MCF 10A (cell line): ENCODE measurements around the gene FBLN5. TPM values are rescaled to one million over a fixed set of nuclear protein-coding genes. Genes with fewer than 3 reads are reported as not detected.

Experiments used
- BruUV-seq: library from RNA; stranded (reverse); fragments of 400-500 nt; replicated peaks from 2 replicates; lab custom pipeline; 2021; lab: Mats Ljungman, UMichigan
- CTCF ChIA-PET: fragments of 300-600 bp; sonication (Branson Sonifier 250); formaldehyde crosslinking; extraction: SDS; loops from one replicate; lab custom pipeline; 2021; ENCODE audit warnings: antibody characterized with exemption, inconsistent platforms; lab: Yijun Ruan, JAX
- POLR2A ChIA-PET: fragments of 300-600, 350-650 bp; sonication (Branson Sonifier 250); formaldehyde crosslinking; extraction: SDS; loops from one replicate; lab custom pipeline; 2020; ENCODE audit warnings: antibody characterized with exemption, inconsistent platforms; lab: Yijun Ruan, JAX
- DNase-seq: peaks from one replicate; pipeline ENCODE4 v3.0.0-alpha.2; 2018; ENCODE audit not compliant: unreplicated experiment
- H3K27ac Mint-ChIP-seq: one replicate; pipeline ENCODE4 v1.8.0; 2022; ENCODE audit warnings: mild to moderate bottlenecking, low read depth, mixed read lengths; ENCODE audit not compliant: unreplicated experiment
- H3K27me3 Mint-ChIP-seq: one replicate; pipeline ENCODE4 v1.8.0; 2022; ENCODE audit warnings: mixed read lengths; ENCODE audit not compliant: insufficient read depth, unreplicated experiment
- H3K36me3 Mint-ChIP-seq: one replicate; pipeline ENCODE4 v1.8.0; 2022; ENCODE audit warnings: mild to moderate bottlenecking, moderate library complexity, mixed read lengths; ENCODE audit not compliant: insufficient read depth, unreplicated experiment
- H3K4me1 Mint-ChIP-seq: one replicate; pipeline ENCODE4 v1.8.0; 2022; ENCODE audit warnings: mixed read lengths; ENCODE audit not compliant: insufficient read depth, unreplicated experiment
- H3K4me3 Mint-ChIP-seq: one replicate; pipeline ENCODE4 v1.8.0; 2022; ENCODE audit warnings: mild to moderate bottlenecking, moderate library complexity, mixed read lengths; ENCODE audit not compliant: unreplicated experiment
- H3K9me3 Mint-ChIP-seq: one replicate; pipeline ENCODE4 v1.8.0; 2022; ENCODE audit warnings: mixed read lengths; ENCODE audit not compliant: unreplicated experiment
- CTCF ChIP-seq: fragments of 200-600 bp; IDR thresholded peaks from one replicate; pipeline ENCODE4 v1.8.0; 2022; ENCODE audit warnings: antibody characterized with exemption, mild to moderate bottlenecking; ENCODE audit not compliant: unreplicated experiment
- intact Hi-C: fragments of 100-400 bp; cut with micrococcal nuclease; formaldehyde crosslinking; loops from 2 replicates; pipeline ENCODE4 v1.14.1; 2022
- total RNA-seq: library from RNA; stranded (reverse); gene quantifications from 2 replicates; pipeline ENCODE4 v1.2.3, GENCODE V29; 2022

FBLN5 gene
- total RNA-seq, 1 experiment from 2014 or later, result 14.8 TPM

GRCh38 chr14:91903070-91903469, 44.4 kb downstream of the FBLN5 start:
- intact Hi-C loops, result no loop called here
- POLR2A ChIA-PET, result no interaction called here

DNA sequence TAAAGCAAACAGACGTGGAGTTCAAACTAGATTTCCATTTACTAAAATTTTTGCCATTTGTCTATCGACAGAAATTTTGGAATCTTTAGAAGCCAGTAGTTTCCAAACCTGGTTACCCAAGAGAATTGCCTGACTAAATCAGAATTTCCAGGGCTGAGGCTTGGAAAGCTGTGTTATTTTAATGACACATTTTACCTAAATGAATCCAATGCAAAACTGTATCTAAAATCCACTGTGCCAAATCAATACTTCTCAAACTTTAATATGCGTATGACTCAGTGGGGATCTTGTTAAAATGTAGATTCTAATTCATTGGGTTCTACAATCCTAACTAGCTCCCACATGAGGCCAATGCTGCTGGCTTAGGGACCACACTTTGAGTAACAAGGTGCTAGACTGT, 45.2 kb downstream of the FBLN5 start:
- Mint-ChIP-seq H3K27ac (no peak overlapping the region), H3K4me1 (peaks cover 3% of the 10 kb centered on the region), H3K27me3 (no peaks in the 10 kb centered on the region), H3K36me3 (no peaks in the 10 kb centered on the region), H3K9me3 (no peaks in the 10 kb centered on the region), H3K4me3 (no peak overlapping the region)
- CTCF ChIA-PET, result interaction anchor here (1.2 kb wide), 1 partner anchor 9 kb away, joined by 6 read pairs; no protein-coding TSS in a partner anchor
- intact Hi-C loops, result no loop called here
- no peak for DNase-seq
- no TSS peak for BruUV-seq
- POLR2A ChIA-PET, result no interaction called here
- no peak for TF ChIP-seq CTCF

More at GRCh38 chr14:91903070-91903469, 44.4 kb downstream of the FBLN5 start:
- no peak for DNase-seq
- BruUV-seq, result no TSS peak
- Mint-ChIP-seq H3K36me3 (no peaks in the 10 kb centered on the region), H3K9me3 (no peaks in the 10 kb centered on the region), H3K27ac (no peak overlapping the region), H3K4me1 (no peaks in the 10 kb centered on the region), H3K4me3 (no peak overlapping the region), H3K27me3 (no peaks in the 10 kb centered on the region)
- CTCF ChIA-PET, result no interaction called here
- TF ChIP-seq CTCF, result no peak

DNA sequence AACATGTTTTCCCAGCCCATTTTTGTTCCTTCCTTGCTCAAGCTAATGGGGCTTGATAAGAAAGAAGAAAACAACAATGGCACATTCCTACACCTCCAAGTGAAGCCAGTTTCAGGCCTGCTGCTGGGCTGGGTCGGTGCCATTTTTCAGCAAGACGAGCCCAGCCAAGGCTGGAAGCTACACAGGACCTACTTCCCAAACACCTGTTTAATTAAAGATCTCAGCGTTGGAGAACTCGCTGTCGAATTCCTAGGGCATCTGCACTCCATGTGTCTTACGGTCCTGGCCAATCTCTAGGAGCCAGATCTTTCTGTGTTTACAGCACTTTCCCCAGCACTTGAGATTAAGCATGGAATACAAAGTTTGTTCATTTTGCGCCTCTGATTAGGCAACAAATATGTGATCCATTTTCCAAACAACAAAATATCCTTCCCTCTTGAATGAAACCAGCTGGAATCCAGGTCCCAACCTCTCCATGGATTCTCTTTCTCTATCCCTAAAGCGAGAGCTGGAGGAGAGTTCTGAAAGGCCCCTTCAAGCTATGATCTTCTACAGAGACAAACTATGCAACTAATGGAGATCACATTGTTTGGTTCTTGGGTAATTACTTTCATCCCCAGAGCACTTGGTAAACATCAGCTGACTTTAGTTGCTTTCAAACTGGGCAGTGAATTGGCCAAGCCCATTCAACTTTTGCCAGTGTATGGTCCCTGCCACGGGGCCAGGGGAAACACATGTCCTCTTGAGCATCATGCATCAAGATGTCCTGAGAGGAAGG, 45.9 kb downstream of the FBLN5 start:
- BruUV-seq, result no TSS peak
- no peak for TF ChIP-seq CTCF
- Mint-ChIP-seq H3K36me3 (no peaks in the 10 kb centered on the region), H3K9me3 (no peaks in the 10 kb centered on the region), H3K4me3 (no peak overlapping the region), H3K27me3 (no peaks in the 10 kb centered on the region), H3K4me1 (peaks cover 9% of the 10 kb centered on the region), H3K27ac (no peak overlapping the region)
- DNase-seq, result no peak
- intact Hi-C loops, result no loop called here
- ChIA-PET CTCF (interaction anchor here (0.6 to 1.2 kb wide), 4 partner anchors 9 to 595 kb away, joined by 3 to 6 read pairs (median 3); no protein-coding TSS in a partner anchor), POLR2A (no interaction called here)

DNA sequence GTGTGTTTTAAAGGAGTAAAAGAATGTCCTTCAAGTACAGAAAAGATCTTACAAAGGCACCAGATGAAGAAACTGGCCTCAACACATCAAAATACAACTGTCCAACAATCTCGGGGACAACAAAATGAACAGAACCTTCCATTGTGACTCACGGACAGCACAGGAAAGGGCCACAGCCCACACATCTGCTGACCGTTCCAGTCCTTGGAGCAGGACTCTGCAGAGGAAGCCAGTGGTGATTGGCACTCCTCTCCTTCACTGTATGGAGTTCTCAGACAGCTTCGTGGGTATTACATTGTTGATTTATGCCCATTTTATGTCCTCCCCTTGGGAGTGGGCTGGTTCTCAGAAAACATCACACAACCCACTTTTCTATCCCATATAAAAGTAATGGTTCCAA, 47.7 kb downstream of the FBLN5 start:
- no peak overlapping the region for H3K4me3 Mint-ChIP-seq
- TF ChIP-seq CTCF, result no peak
- no TSS peak for BruUV-seq
- H3K9me3 Mint-ChIP-seq, result no peaks in the 10 kb centered on the region
- no peak overlapping the region for H3K27ac Mint-ChIP-seq
- peaks cover 4% of the 10 kb centered on the region for H3K36me3 Mint-ChIP-seq
- no peaks in the 10 kb centered on the region for H3K27me3 Mint-ChIP-seq
- intact Hi-C loops, result loop anchor here (5.0 kb wide), 1 partner anchor 248 kb away; no protein-coding TSS in a partner anchor
- no peak for DNase-seq
- POLR2A ChIA-PET, result interaction anchor here (0.9 kb wide), 1 partner anchor 17 kb away, joined by 3 read pairs; no protein-coding TSS in a partner anchor
- H3K4me1 Mint-ChIP-seq, result peaks cover 9% of the 10 kb centered on the region
- CTCF ChIA-PET, result interaction anchor here (0.6 to 1.7 kb wide), 4 partner anchors 11 to 248 kb away, joined by 3 to 4 read pairs (median 4); no protein-coding TSS in a partner anchor
